WTC11 (cell line): Measurements from ENCODE around the gene ETV6. TPM values are rescaled to one million over a fixed set of nuclear protein-coding genes. Genes with fewer than 3 reads are reported as not detected.

Source experiments
- ATAC-seq: fragments of 200-7000 bp; cut with Tn5 transposase; 2 replicates; pipeline ENCODE4 v1.10.0; 2021; ENCODE audit warnings: mild to moderate bottlenecking, moderate library complexity
- CTCF ChIA-PET: fragments of 300-600 bp; sonication (Branson Sonifier 250); formaldehyde crosslinking; loops from one replicate; lab custom pipeline; 2021; ENCODE audit warnings: antibody characterized with exemption; lab: Charles Lee
- POLR2A ChIA-PET: fragments of 350-600 bp; sonication (Branson Sonifier 250); formaldehyde crosslinking; loops from one replicate; lab custom pipeline; 2021; ENCODE audit warnings: antibody characterized with exemption; lab: Charles Lee
- DNase-seq: peaks from one replicate; pipeline ENCODE4 v3.0.0; 2021; ENCODE audit warnings: low spot score
- H3K27ac Mint-ChIP-seq: 2 replicates; pipeline ENCODE4 v1.8.0; 2021; ENCODE audit warnings: mixed read lengths
- H3K27me3 Mint-ChIP-seq: 2 replicates; pipeline ENCODE4 v1.8.0; 2021; ENCODE audit warnings: low read depth, mild to moderate bottlenecking, moderate library complexity, mixed read lengths
- H3K36me3 Mint-ChIP-seq: 2 replicates; pipeline ENCODE4 v1.8.0; 2021; ENCODE audit warnings: mixed read lengths
- H3K4me1 Mint-ChIP-seq: 2 replicates; pipeline ENCODE4 v1.8.0; 2022; ENCODE audit warnings: mixed read lengths
- H3K4me3 Mint-ChIP-seq: 2 replicates; pipeline ENCODE4 v1.8.0; 2021; ENCODE audit warnings: mild to moderate bottlenecking, moderate library complexity, mixed read lengths
- H3K9me3 Mint-ChIP-seq: 2 replicates; pipeline ENCODE4 v1.8.0; 2021; ENCODE audit warnings: mixed read lengths
- AFF4 ChIP-seq: sonication (generic); formaldehyde crosslinking; IDR thresholded peaks from 2 replicates; pipeline ENCODE4 v1.8.1; 2023; ENCODE audit warnings: mild to moderate bottlenecking, missing genetic modification reagents, borderline replicate concordance
- ARID4B ChIP-seq: sonication (generic); formaldehyde crosslinking; IDR thresholded peaks from 2 replicates; pipeline ENCODE4 v1.8.0; 2023; ENCODE audit warnings: missing genetic modification reagents, mild to moderate bottlenecking, borderline replicate concordance
- ATF3 ChIP-seq: sonication (generic); formaldehyde crosslinking; conservative IDR thresholded peaks from 2 replicates; pipeline ENCODE4 v1.8.1; 2022; ENCODE audit warnings: mild to moderate bottlenecking, missing genetic modification reagents
- CREB1 ChIP-seq: sonication (generic); formaldehyde crosslinking; IDR thresholded peaks from 2 replicates; pipeline ENCODE4 v1.8.0; 2023; ENCODE audit warnings: mild to moderate bottlenecking, missing genetic modification reagents
- E2F4 ChIP-seq: sonication (generic); formaldehyde crosslinking; IDR thresholded peaks from 2 replicates; pipeline ENCODE4 v1.8.1; 2022; ENCODE audit warnings: low read depth, mild to moderate bottlenecking, moderate library complexity, missing genetic modification reagents, borderline replicate concordance
- ELF4 ChIP-seq: sonication (generic); formaldehyde crosslinking; IDR thresholded peaks from 2 replicates; pipeline ENCODE4 v1.8.1; 2022; ENCODE audit warnings: low read depth, mild to moderate bottlenecking, moderate library complexity, missing genetic modification reagents
- ETV6 ChIP-seq: sonication (generic); formaldehyde crosslinking; IDR thresholded peaks from 2 replicates; pipeline ENCODE4 v1.8.1; 2022; ENCODE audit warnings: mild to moderate bottlenecking, missing genetic modification reagents
- FOXK1 ChIP-seq: sonication (generic); formaldehyde crosslinking; IDR thresholded peaks from 2 replicates; pipeline ENCODE4 v1.8.0; 2022; ENCODE audit warnings: mild to moderate bottlenecking, moderate library complexity, missing genetic modification reagents
- FOXP1 ChIP-seq: sonication (generic); formaldehyde crosslinking; IDR thresholded peaks from 2 replicates; pipeline ENCODE4 v1.8.0; 2022; ENCODE audit warnings: missing genetic modification reagents, mild to moderate bottlenecking, moderate library complexity, borderline replicate concordance
- IRF1 ChIP-seq: sonication (generic); formaldehyde crosslinking; IDR thresholded peaks from 2 replicates; pipeline ENCODE4 v1.8.0; 2023; ENCODE audit warnings: missing genetic modification reagents
- IRF2 ChIP-seq: sonication (generic); formaldehyde crosslinking; IDR thresholded peaks from 2 replicates; pipeline ENCODE4 v1.8.0; 2022; ENCODE audit warnings: low read depth, missing genetic modification reagents, borderline replicate concordance
- MXD4 ChIP-seq: fragments of 250-450 bp; sonication (Bioruptor Pico); IDR thresholded peaks from 2 replicates; pipeline ENCODE4 v1.8.0; 2021; ENCODE audit warnings: mild to moderate bottlenecking, moderate library complexity, borderline replicate concordance
- MYBL2 ChIP-seq: sonication (generic); formaldehyde crosslinking; IDR thresholded peaks from 2 replicates; pipeline ENCODE4 v1.8.1; 2023; ENCODE audit warnings: mild to moderate bottlenecking, moderate library complexity, missing genetic modification reagents
- NFE2L1 ChIP-seq: sonication (generic); formaldehyde crosslinking; IDR thresholded peaks from 2 replicates; pipeline ENCODE4 v1.8.1; 2023; ENCODE audit warnings: missing genetic modification reagents
- NR3C1 ChIP-seq: sonication (generic); formaldehyde crosslinking; conservative IDR thresholded peaks from 2 replicates; pipeline ENCODE4 v1.8.1; 2023; ENCODE audit warnings: low read depth, mild to moderate bottlenecking, missing genetic modification reagents
- PRRX2 ChIP-seq: fragments of 250-450 bp; sonication (Bioruptor Pico); IDR thresholded peaks from 2 replicates; pipeline ENCODE4 v1.8.0; 2021; ENCODE audit warnings: mild to moderate bottlenecking
- SOX15 ChIP-seq: fragments of 250-450 bp; sonication (Bioruptor Pico); IDR thresholded peaks from 2 replicates; pipeline ENCODE4 v1.9.0; 2021; ENCODE audit warnings: mild to moderate bottlenecking
- TEAD4 ChIP-seq: sonication (generic); formaldehyde crosslinking; IDR thresholded peaks from 2 replicates; pipeline ENCODE4 v1.8.0; 2022; ENCODE audit warnings: mild to moderate bottlenecking, missing genetic modification reagents
- TP53 ChIP-seq: sonication (generic); formaldehyde crosslinking; IDR thresholded peaks from 2 replicates; pipeline ENCODE4 v1.8.1; 2023; ENCODE audit warnings: mild to moderate bottlenecking, missing genetic modification reagents
- USF1 ChIP-seq: sonication (generic); formaldehyde crosslinking; IDR thresholded peaks from 2 replicates; pipeline ENCODE4 v1.8.0; 2022; ENCODE audit warnings: mild to moderate bottlenecking, missing genetic modification reagents
- ZBTB43 ChIP-seq: sonication (generic); formaldehyde crosslinking; IDR thresholded peaks from 2 replicates; pipeline ENCODE4 v1.8.1; 2023; ENCODE audit warnings: mild to moderate bottlenecking, missing genetic modification reagents
- ZMAT4 ChIP-seq: fragments of 250-450 bp; sonication (Bioruptor Pico); IDR thresholded peaks from 2 replicates; pipeline ENCODE4 v1.9.0; 2021; ENCODE audit warnings: mild to moderate bottlenecking
- ZNF232 ChIP-seq: sonication (generic); formaldehyde crosslinking; IDR thresholded peaks from 2 replicates; pipeline ENCODE4 v1.8.0; 2022; ENCODE audit warnings: mild to moderate bottlenecking, missing genetic modification reagents
- total RNA-seq: library from RNA; stranded (reverse); gene quantifications from 3 replicates; pipeline ENCODE4 v1.2.3, GENCODE V29; 2021

The ETV6 gene
- total RNA-seq, 1 experiment from 2014 or later, result 23.5 TPM

- DNase-seq (no peak), ATAC-seq (no peak)
- TF ChIP-seq ETV6 (CRISPR knock-in tag) (no peak), IRF1 (CRISPR knock-in tag) (no peak), ZBTB43 (CRISPR knock-in tag) (no peak), SOX15 (CRISPR knock-in tag) (no peak), TEAD4 (CRISPR knock-in tag) (no peak), CREB1 (CRISPR knock-in tag) (no peak), ZMAT4 (CRISPR knock-in tag) (no peak), ATF3 (CRISPR knock-in tag) (no peak), TP53 (CRISPR knock-in tag) (no peak)
- ChIA-PET CTCF (no interaction called here), POLR2A (no interaction called here)
- Mint-ChIP-seq H3K4me1 (peaks cover 62% of the 10 kb centered on the region), H3K36me3 (no peaks in the 10 kb centered on the region; the same call in 1 of the 2 replicates), H3K27ac (no peak overlapping the region), H3K4me3 (no peak overlapping the region), H3K9me3 (no peaks in the 10 kb centered on the region), H3K27me3 (no peaks in the 10 kb centered on the region)
Observed at GRCh38 chr12:11722578-11723138, 73.2 kb downstream of the ETV6 start.

- Mint-ChIP-seq H3K4me3 (no peak overlapping the region), H3K36me3 (no peaks in the 10 kb centered on the region; the same call in 1 of the 2 replicates), H3K9me3 (no peaks in the 10 kb centered on the region), H3K4me1 (peaks cover 58% of the 10 kb centered on the region), H3K27me3 (no peaks in the 10 kb centered on the region), H3K27ac (peak overlapping the region; percentile 66)
- ChIA-PET POLR2A (no interaction called here), CTCF (interaction anchor here (0.5 to 1.1 kb wide), 3 partner anchors 10 to 168 kb away, joined by 3 to 5 read pairs (median 4); no protein-coding TSS in a partner anchor)
- no peak for DNase-seq
- ATAC-seq, result peak; percentile 29
- TF ChIP-seq MYBL2 (CRISPR knock-in tag) (no peak), ARID4B (CRISPR knock-in tag) (no peak), CREB1 (CRISPR knock-in tag) (no peak), AFF4 (CRISPR knock-in tag) (no peak), IRF2 (no peak), USF1 (no peak), NFE2L1 (CRISPR knock-in tag) (no peak), E2F4 (no peak), ZNF232 (CRISPR knock-in tag) (no peak), FOXP1 (CRISPR knock-in tag) (no peak), NR3C1 (no peak), FOXK1 (CRISPR knock-in tag) (no peak), PRRX2 (CRISPR knock-in tag) (no peak), MXD4 (no peak), ELF4 (no peak)
Observed at GRCh38 chr12:11723993-11724392, 74.5 kb downstream of the ETV6 start.
